NCI-H345 treated with DMSO at 0.1 percent for 48 hours (cell line): ENCODE measurements around the gene EFR3B.

Experiments used
- DNase-seq: peaks from one replicate; lab custom pipeline; 2025; ENCODE audit not compliant: unreplicated experiment; lab: John Stamatoyannopoulos, UW

Gene EFR3B

GRCh38 chr2:25177211-25177611 lies 135.3 kb downstream of the EFR3B start:
- DNase-seq: no peak

- no peak for DNase-seq
These were observed 137.1 kb downstream of the EFR3B start for GRCh38 chr2:25178976-25179375.

- DNase-seq: no peak
These were observed 142.4 kb downstream of the EFR3B start for GRCh38 chr2:25184254-25184653.

GRCh38 chr2:25187729-25188350 lies 146.0 kb downstream of the EFR3B start:
- no peak for DNase-seq

GRCh38 chr2:25188405-25188804 lies 146.5 kb downstream of the EFR3B start:
- DNase-seq: no peak

GRCh38 chr2:25190536-25190935 lies 148.7 kb downstream of the EFR3B start:
- DNase-seq: peak; percentile 57

GRCh38 chr2:25194576-25195122 lies 152.8 kb downstream of the EFR3B start:
- no peak for DNase-seq

- no peak for DNase-seq
These were observed 155.7 kb downstream of the EFR3B start for GRCh38 chr2:25197336-25198208.

GRCh38 chr2:25198209-25198525 lies 156.3 kb downstream of the EFR3B start:
- no peak for DNase-seq

- no peak for DNase-seq
These were observed 156.7 kb downstream of the EFR3B start for GRCh38 chr2:25198576-25198975.

- DNase-seq: no peak
These were observed 159.4 kb downstream of the EFR3B start for GRCh38 chr2:25201265-25201664.

- no peak for DNase-seq
These were observed 159.9 kb downstream of the EFR3B start for GRCh38 chr2:25201794-25202193.

GRCh38 chr2:25202275-25202674 lies 160.4 kb downstream of the EFR3B start:
- no peak for DNase-seq

- no peak for DNase-seq
These were observed 162.4 kb downstream of the EFR3B start for GRCh38 chr2:25204190-25204838.

GRCh38 chr2:25207078-25207545 lies 165.2 kb downstream of the EFR3B start:
- no peak for DNase-seq
